LoVo (cell line): ENCODE results near the gene FASN.
"Not testable (repeated sequence)": the region's sequence is repeated elsewhere in the genome, so short reads cannot be mapped to it uniquely, and the experiment has no call there.

ENCODE experiments used
- DNase-seq: peaks from one replicate; pipeline ENCODE4 v3.0.0-alpha.2; 2016; ENCODE audit warnings: low spot score

FASN gene

GRCh38 chr17:82098169-82098938 is at the start of gene FASN:
TSS of gene FASN (minus strand) at chr17:82098236. CDS start at chr17:82096445, 1,791 bp downstream.
- DNase-seq, result peak; percentile 96

DNA sequence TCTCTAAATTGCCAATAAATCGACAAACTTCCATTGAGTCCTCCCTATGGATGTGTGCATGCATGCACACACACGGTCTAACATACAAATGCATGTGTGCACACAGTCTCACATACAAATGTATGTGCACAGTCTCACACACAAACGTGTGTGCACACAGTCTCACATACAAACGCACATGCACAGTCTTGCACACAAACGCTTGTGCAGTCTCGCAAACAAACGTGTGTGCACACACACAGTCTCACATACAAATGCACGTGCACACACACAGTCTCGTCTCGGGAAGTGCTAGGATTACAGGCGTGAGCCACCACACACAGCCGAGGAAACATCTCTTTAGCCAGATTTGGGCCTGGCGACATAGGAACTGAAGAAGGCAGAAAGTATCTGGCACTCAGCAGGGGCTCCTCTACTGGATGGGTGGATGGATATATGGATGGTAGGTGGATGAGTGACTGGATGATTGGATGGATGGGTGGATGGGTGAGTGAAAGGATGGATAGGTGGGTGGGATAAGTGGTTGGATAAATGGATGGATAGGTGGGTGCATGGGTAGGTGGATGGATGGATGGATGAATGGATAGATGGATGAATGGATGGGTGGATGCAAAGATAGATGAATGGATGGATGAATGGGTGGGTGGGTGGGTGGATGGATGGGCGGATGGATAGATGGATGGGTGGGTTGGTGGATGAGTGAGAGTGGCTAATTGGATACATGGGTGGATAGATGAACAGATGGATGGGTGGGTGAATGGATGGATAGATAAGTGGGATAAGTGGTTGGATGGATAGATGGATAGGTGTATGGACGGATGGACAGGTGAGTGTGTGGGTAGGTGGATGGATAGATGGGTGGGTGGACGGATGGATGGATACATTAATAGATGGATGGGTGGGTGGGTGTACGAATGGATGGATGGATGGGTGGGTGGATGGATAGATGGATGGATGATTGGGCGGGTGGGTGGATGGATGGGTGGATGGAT is 48.9 kb upstream of the FASN start:
- DNase-seq, result no peak

DNA sequence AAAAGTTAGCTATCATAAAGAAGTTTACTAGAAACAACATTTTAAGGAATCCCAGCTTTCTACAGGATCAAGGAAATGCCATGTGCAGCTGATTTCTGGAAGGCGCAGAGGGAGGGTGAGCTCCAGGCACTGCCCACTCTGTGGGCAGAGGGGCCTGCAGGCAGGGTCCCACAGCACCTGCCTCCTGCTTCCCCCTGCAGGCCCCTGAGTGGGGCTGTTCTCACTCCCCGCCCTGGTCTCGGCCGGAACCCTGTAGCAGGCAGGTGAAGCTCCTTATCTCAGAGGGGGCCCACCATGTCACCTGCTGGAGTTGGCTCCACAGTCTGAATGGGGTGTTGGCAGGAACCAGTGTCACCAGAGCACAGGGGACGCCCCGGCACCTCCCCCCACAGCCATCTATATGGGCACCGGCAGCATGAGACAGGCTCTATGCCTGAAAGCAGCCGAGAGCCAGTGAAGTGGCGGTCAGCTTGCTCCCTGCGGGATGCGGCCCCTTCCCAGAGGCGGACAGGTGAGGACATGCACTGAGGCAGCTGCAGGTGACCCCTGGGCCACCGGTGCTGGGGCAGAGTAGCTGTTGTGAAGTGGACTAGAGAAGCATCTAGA is 47.6 kb upstream of the FASN start:
- DNase-seq, result no peak

DNA sequence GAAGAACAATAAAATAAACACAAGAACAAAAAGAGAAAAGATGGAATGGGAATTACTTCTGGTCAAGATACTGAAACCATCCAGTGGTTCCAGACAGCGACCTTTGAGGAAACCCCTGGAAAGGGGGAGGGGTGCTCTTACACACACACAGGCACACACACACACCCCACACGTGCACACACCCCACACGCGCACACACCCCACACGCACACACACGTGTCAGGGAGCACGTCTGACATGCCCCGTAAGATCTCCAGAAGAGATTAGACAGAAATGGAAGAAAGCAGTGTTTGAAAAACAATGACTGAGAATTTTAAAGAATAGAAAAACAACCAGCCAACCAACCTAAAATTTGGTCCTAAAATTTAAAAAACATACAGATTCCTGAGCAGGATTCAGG is 45.3 kb upstream of the FASN start:
- DNase-seq, result no peak

DNA sequence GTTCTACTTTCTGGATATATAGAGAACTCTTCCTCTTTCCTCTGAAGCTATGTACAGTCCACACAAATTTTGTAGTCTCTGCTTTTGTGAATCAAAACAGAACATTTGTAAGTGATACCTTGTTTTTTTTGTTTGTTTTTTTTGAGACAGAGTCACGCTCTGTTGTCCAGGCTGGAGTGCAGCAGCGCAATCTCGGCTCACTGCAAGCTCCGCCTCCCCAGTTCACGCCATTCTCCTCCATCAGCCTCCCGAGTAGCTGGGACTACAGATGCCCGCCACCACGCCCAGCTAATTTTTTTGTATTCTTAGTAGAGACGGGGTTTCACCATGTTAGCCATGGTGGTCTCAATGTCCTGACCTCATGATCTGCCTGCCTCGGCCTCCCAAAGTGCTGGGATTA is 41.9 kb upstream of the FASN start:
- not testable (repeated sequence) for DNase-seq

GRCh38 chr17:82138511-82138992 is 40.5 kb upstream of the FASN start:
- DNase-seq, result no peak

DNA sequence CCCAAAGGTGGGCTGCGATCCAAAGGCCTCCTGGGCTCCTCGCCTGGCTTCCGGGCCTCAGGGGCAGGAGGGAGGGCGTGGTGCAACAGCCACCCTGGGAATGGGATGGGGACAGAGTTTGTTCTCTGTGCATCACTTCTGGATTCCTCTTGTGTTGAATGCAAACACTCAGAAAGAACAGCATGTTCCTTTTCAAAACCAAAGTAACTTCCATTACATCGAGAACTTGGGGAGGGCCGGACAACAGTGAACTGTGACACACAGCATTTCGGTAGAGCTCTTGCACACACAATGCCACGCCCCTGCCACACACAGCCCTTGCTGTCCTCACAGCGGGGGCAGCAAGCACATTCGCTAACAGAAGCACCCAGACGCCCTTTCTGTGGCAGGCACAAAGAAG is 36.1 kb upstream of the FASN start:
- no peak for DNase-seq

GRCh38 chr17:82133166-82133953 is 35.3 kb upstream of the FASN start:
- not testable (repeated sequence) for DNase-seq

DNA sequence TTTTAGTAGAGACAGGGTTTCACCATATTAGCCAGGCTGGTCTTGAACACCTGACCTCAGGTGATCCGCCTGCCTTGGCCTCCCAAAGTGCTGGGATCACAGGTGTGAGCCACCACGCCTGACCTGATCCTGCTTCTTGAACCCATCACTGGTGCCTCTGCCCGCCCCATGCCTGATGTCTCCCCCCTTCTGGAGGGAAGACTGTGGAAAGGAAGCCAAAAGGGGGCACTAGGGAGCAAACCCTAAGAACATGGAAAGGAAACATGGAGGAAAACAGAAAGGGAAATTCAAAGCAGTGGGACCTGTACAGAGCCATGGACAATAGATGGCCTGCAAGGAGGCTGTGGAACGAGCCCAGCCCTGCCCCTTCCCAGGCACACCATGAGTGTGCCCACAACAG is 31.1 kb upstream of the FASN start:
- DNase-seq, result no peak

DNA sequence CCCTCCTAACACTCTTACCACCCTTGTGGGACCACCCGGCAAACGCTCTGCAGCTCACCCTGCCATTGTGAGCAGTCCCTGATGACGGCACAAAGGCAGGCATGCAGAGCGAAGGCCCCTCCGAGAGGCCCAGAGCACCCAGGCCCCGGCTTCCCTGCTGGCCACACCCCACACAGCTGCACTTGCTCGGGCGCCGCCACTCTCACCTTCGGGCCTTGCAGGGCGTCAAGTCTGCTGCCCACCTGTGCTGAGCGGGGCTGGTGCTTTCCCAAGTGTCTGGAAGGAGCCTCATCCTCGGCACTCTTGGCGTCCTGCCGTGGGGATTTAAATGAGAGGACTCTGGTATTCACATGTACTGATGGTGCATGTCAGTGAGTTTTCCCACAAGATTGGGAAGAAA is 30.3 kb upstream of the FASN start:
- no peak for DNase-seq

DNA sequence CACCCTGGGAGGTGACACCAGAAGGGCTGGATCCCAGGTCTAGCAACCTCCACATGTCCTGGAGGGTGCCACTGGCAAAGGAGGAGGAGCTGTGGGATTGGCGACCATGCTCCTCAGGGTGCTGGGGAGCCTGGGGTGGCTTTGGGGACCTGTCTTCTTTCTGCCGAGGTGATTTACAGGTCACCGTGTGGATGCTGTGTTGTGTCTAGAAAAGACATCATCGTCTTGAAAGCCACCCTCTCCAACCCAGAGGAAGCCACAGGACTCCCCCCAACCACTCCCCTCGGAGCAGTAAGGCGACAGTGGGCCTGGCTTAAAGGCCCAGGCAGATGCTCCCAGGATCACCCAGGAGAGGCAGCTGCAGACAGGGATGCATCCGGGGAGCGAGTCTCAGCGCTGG is 29.7 kb upstream of the FASN start:
- DNase-seq, result no peak

- no peak for DNase-seq
Measured at GRCh38 chr17:82127315-82127595, 29.2 kb upstream of the FASN start.

DNA sequence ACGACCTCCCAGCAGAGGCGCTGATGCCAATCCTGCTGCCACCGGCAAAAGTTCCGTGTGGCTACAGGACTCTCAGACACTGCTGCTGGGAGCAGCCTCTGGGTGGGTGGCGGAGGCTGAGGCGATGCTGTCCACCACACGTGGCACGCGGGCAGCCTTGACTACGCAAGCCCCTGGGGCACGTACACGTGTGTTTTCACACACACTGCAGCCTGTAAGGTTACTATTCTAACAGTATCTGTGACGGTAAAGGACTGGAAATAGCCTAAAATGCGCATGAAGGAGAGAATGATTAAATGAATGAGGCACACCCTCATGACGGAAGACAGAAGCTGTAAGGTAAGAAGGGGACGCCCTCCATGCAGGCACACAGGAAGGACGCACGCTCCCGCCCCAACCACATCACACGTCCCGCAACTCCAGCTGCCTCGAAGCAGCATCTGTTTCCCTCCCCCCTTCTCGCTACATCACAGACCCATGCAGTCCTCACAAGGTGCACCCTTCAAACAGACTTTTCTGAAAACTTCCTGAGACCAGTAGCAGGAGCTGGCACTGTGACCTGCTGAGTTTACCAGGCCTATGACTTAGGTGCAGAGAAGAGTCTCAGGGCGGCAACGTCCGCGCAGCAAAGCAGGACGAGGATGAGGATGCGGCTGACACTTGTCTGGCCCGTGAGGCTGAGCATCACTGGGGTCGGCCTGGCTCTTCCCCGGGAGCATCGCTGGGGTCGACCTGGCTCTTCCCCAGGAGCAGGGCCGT is 28.7 kb upstream of the FASN start:
- DNase-seq, result no peak

- no peak for DNase-seq
Measured at GRCh38 chr17:82124101-82124500, 26.1 kb upstream of the FASN start.

DNA sequence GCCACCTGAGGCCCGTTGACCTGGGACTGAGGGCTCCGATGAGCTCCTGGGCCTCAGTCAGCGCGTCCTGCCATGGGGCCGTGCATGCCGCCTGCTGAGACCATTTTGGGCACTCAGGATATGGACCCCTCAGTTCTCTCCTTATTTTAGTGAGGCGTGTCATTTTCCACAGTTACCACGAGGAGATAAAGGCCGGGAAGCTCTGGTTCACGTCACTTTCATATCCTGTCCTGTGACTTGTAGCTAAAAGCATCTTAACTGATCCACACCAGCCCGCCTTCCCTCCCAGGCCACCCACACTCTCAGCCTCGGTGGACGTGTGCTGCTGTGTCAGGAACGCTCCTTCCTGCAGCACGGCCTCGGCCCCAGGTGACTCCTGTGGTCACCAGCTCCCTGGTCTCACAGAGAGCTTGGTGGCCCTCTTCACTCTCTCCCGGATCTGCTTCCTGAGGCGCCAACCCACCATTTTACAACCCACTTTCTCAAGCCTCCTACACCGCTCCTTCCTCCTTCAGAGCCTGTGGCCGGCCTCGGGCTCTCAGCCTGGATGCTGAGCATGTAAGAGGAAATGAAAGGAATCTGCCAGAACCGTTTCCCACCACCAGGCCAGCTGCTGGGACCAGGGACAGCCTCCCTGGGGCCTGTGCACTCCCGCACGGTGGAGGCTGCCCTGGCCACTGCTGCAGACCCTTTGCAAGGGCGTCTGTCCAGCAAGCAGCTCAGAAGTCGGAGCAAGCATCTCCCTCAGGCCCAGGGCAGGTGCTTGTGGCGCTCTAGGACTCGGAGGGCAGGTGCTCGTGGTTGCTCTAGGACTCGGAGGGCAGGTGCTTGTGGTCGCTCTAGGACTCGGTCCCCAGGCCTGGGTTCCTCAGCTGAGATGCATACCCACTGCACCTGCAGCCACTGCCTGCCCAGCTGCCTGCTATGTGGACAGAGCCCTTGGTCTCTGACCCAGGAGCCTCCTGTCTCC is 23.9 kb upstream of the FASN start:
- DNase-seq, result no peak

GRCh38 chr17:82121246-82121645 is 23.2 kb upstream of the FASN start:
- DNase-seq, result no peak

DNA sequence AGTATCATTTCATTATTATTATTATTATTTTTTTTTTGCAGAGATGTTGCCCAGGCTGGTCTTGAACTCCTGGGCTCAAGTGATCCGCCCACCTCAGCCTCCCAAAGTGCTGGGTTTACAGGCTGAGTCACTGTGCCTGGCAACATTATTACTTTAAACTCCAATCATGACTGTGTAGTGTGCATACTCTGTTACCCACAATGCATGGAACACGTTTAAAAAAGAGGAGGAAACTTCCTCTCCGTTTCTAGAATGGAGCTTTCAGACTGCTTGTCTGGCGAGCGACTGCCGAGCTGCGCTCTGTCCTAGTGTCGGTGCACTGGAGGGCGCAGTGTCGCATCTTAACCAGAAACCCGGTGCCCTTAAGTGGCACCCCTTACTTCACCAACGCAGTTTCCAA is 22.1 kb upstream of the FASN start:
- DNase-seq, result no peak

- no peak for DNase-seq
Measured at GRCh38 chr17:82118815-82119380, 20.9 kb upstream of the FASN start.

- no peak for DNase-seq
Measured at GRCh38 chr17:82118168-82118814, 20.3 kb upstream of the FASN start.
